Astrocyte (in vitro differentiated cells and primary cell): ENCODE measurements around the gene KCNQ4. TPM values are rescaled to one million over a fixed set of nuclear protein-coding genes. Genes with fewer than 3 reads are reported as not detected.
A peak's percentile ranks its signal among the peaks of the same experiment; 100 is the strongest.

Experiments used
- DNase-seq: peaks from one replicate; pipeline ENCODE4 v3.0.0-alpha.2; 2010; ENCODE audit warnings: low read depth
- FAIRE-seq: peaks from 2 replicates; lab custom pipeline; 2011; peaks lifted over from hg19 to GRCh38; lab: Jason Lieb, UNC
- H2AFZ ChIP-seq: 2 replicates; pipeline ENCODE4 v1.6.0; 2012; ENCODE audit warnings: low read depth, low read length, inconsistent platforms
- H3K27ac ChIP-seq: 2 replicates; pipeline ENCODE4 v1.5.1; 2011; ENCODE audit warnings: low read depth, low read length, inconsistent platforms
- H3K27me3 ChIP-seq: 2 replicates; pipeline ENCODE4 v1.6.0; 2011; ENCODE audit warnings: low read length, inconsistent platforms; ENCODE audit not compliant: insufficient read depth
- H3K36me3 ChIP-seq: 2 replicates; pipeline ENCODE4 v1.5.1; 2011; ENCODE audit warnings: low read length, inconsistent platforms; ENCODE audit not compliant: insufficient read depth
- H3K4me1 ChIP-seq: 2 replicates; pipeline ENCODE4 v1.5.1; 2011; ENCODE audit warnings: low read length, inconsistent platforms; ENCODE audit not compliant: insufficient read depth
- H3K4me2 ChIP-seq: 2 replicates; pipeline ENCODE4 v1.6.0; 2012; ENCODE audit warnings: low read length, inconsistent platforms
- H3K4me3 ChIP-seq: 2 replicates; pipeline ENCODE4 v1.5.1; 2011; ENCODE audit warnings: low read depth, mild to moderate bottlenecking, low read length, inconsistent platforms; ENCODE audit not compliant: insufficient read depth
- H3K79me2 ChIP-seq: 2 replicates; pipeline ENCODE4 v1.6.0; 2012; ENCODE audit warnings: mild to moderate bottlenecking, low read length, inconsistent platforms; ENCODE audit not compliant: insufficient read depth
- H3K9ac ChIP-seq: 2 replicates; pipeline ENCODE4 v1.6.0; 2012; ENCODE audit warnings: mild to moderate bottlenecking, low read length, inconsistent platforms
- H3K9me3 ChIP-seq: 2 replicates; pipeline ENCODE4 v1.5.1; 2012; ENCODE audit warnings: low read depth, mild to moderate bottlenecking, low read length, inconsistent platforms; ENCODE audit not compliant: insufficient read depth
- H4K20me1 ChIP-seq: 2 replicates; pipeline ENCODE4 v1.6.0; 2012; ENCODE audit warnings: low read length, inconsistent platforms; ENCODE audit not compliant: insufficient read depth
- H3K27ac Mint-ChIP-seq: one replicate; pipeline ENCODE4 v1.8.0; 2021; ENCODE audit warnings: mild to moderate bottlenecking, mixed read lengths; ENCODE audit not compliant: unreplicated experiment
- H3K27me3 Mint-ChIP-seq: one replicate; pipeline ENCODE4 v1.8.0; 2021; ENCODE audit warnings: low read depth, mixed read lengths; ENCODE audit not compliant: unreplicated experiment
- H3K36me3 Mint-ChIP-seq: one replicate; pipeline ENCODE4 v1.8.0; 2021; ENCODE audit warnings: low read depth, mixed read lengths; ENCODE audit not compliant: unreplicated experiment
- H3K4me1 Mint-ChIP-seq: one replicate; pipeline ENCODE4 v1.8.0; 2021; ENCODE audit warnings: low read depth, mixed read lengths; ENCODE audit not compliant: unreplicated experiment
- H3K4me3 Mint-ChIP-seq: one replicate; pipeline ENCODE4 v1.8.0; 2021; ENCODE audit warnings: mild to moderate bottlenecking, moderate library complexity, mixed read lengths; ENCODE audit not compliant: unreplicated experiment
- H3K9me3 Mint-ChIP-seq: one replicate; pipeline ENCODE4 v1.8.0; 2021; ENCODE audit warnings: mild to moderate bottlenecking, mixed read lengths; ENCODE audit not compliant: unreplicated experiment
- EZH2 ChIP-seq: IDR thresholded peaks from 2 replicates; pipeline ENCODE4 v1.6.1; 2012; ENCODE audit warnings: mild to moderate bottlenecking, low read length, inconsistent platforms; ENCODE audit not compliant: insufficient read depth
- total RNA-seq: library from RNA; stranded (reverse); gene quantifications from 2 replicates; pipeline ENCODE4 v1.2.1, GENCODE V29; 2021
- TF ChIP-seq, protein P1 (sequence below): IDR thresholded peaks from 2 replicates; pipeline ENCODE4 v1.5.1; 2011; ENCODE audit warnings: low read depth, mild to moderate bottlenecking, inconsistent platforms, low read length, moderate library complexity; ENCODE audit not compliant: insufficient read depth

The KCNQ4 gene
- total RNA-seq, 1 donor from 2014 or later: 0.89 TPM

DNA sequence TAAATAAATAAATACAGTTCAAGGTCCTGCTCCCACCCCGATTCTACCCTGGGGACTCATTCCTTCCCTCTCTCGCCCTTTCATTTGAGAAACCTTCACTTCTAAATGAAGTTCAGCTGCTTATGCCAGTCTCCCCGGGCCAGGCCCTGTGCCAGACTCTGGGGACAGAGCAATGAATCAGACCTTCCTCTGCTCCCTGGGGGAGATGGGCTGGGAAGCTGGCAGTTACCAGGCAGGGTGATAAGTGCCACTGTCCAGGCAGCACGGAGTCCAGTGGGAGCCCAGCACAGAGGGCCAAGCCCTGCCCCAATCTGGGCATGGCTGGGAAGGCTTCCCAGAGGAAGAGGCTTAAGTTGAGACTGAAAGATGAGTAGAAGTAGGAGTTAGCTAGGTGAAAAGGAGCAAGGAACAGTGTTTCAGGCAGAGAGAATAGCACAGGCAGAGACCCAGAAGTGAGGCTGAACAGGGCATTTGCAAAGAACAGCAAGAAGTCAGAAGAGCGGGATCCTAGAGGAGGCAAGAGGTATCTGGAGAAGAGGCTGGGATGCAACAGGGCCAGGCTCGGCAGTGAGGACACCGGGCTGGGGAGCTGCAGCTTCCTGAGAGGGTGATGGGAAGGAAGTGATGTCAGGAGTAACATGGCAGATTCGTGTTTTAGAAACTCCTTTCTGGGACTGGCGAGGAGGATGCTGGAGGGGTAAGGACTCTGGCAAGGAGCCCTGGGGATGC is 13.5 kb downstream of the KCNQ4 start:
- FAIRE-seq (no peak), DNase-seq (no peak)
- Mint-ChIP-seq H3K27me3 (peaks cover 68% of the 10 kb centered on the region), H3K9me3 (peaks cover 4% of the 10 kb centered on the region), H3K4me3 (no peak overlapping the region), H3K27ac (peak overlapping the region; percentile 51), H3K36me3 (no peaks in the 10 kb centered on the region), H3K4me1 (peaks cover 3% of the 10 kb centered on the region)
- Histone ChIP-seq H3K9ac (no peak overlapping the region), H3K27me3 (no peaks in the 10 kb centered on the region), H3K9me3 (no peaks in the 10 kb centered on the region), H4K20me1 (no peaks in the 10 kb centered on the region), H3K36me3 (no peaks in the 10 kb centered on the region), H2AFZ (peak overlapping the region; percentile 0), H3K4me2 (no peak overlapping the region), H3K79me2 (no peaks in the 10 kb centered on the region), H3K4me3 (no peak overlapping the region), H3K27ac (no peak overlapping the region), H3K4me1 (peaks cover 6% of the 10 kb centered on the region)
- no peak for TF ChIP-seq EZH2
- TF ChIP-seq, protein P1, sequence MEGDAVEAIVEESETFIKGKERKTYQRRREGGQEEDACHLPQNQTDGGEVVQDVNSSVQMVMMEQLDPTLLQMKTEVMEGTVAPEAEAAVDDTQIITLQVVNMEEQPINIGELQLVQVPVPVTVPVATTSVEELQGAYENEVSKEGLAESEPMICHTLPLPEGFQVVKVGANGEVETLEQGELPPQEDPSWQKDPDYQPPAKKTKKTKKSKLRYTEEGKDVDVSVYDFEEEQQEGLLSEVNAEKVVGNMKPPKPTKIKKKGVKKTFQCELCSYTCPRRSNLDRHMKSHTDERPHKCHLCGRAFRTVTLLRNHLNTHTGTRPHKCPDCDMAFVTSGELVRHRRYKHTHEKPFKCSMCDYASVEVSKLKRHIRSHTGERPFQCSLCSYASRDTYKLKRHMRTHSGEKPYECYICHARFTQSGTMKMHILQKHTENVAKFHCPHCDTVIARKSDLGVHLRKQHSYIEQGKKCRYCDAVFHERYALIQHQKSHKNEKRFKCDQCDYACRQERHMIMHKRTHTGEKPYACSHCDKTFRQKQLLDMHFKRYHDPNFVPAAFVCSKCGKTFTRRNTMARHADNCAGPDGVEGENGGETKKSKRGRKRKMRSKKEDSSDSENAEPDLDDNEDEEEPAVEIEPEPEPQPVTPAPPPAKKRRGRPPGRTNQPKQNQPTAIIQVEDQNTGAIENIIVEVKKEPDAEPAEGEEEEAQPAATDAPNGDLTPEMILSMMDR: no peak

- Histone ChIP-seq H2AFZ (peak overlapping the region; percentile 0), H3K4me2 (no peak overlapping the region), H3K36me3 (no peaks in the 10 kb centered on the region), H3K4me1 (peaks cover 7% of the 10 kb centered on the region), H3K9ac (no peak overlapping the region), H4K20me1 (no peaks in the 10 kb centered on the region), H3K27me3 (no peaks in the 10 kb centered on the region), H3K4me3 (no peak overlapping the region), H3K79me2 (no peaks in the 10 kb centered on the region), H3K27ac (no peak overlapping the region), H3K9me3 (no peaks in the 10 kb centered on the region)
- no peaks in the 10 kb centered on the region for H3K36me3 Mint-ChIP-seq
- H3K27me3 Mint-ChIP-seq: peaks cover 65% of the 10 kb centered on the region
- H3K4me1 Mint-ChIP-seq: peaks cover 3% of the 10 kb centered on the region
- FAIRE-seq: no peak
- H3K9me3 Mint-ChIP-seq: peaks cover 4% of the 10 kb centered on the region
- no peak overlapping the region for H3K27ac Mint-ChIP-seq
- H3K4me3 Mint-ChIP-seq: no peak overlapping the region
- TF ChIP-seq, protein P1: no peak
- TF ChIP-seq EZH2: no peak
- no peak for DNase-seq
Observed at GRCh38 chr1:40797668-40798010, 14.1 kb downstream of the KCNQ4 start.
